ENCODE data around the gene UFSP2. TPM values are rescaled to one million over a fixed set of nuclear protein-coding genes. Genes with fewer than 3 reads are reported as not detected.

Gene UFSP2
- total and polyA plus RNA-seq, 4 donors, result 12.2 to 17.2 (median 14.7) TPM

- no peak for TF ChIP-seq CTCF (IDR thresholded peaks at IDR 0.05; ENCODE audit: low read depth, low read length, missing input control)
- no peak for TF ChIP-seq SP1 (IDR thresholded peaks at IDR 0.05)
- no peak for TF ChIP-seq MAX (IDR thresholded peaks at IDR 0.05)
- TF ChIP-seq EGR1 (IDR thresholded peaks at IDR 0.05; ENCODE audit: low read depth in 2 of 2), result no peak
- TF ChIP-seq RXRA (IDR thresholded peaks at IDR 0.05), result no peak
- no peak for TF ChIP-seq RAD21 (IDR thresholded peaks at IDR 0.05)
- no peak for TF ChIP-seq TAF1 (conservative IDR thresholded peaks at IDR 0.05)
- no peak for TF ChIP-seq FOXA1 (IDR thresholded peaks at IDR 0.05)
- TF ChIP-seq JUND (IDR thresholded peaks at IDR 0.05), result no peak
- TF ChIP-seq ZBTB33 (IDR thresholded peaks at IDR 0.05), result no peak
These were observed 8.8 kb downstream of the UFSP2 start (continued) for GRCh38 chr4:185416955-185417354.

GRCh38 chr4:185412412-185412811, 13.4 kb downstream of the UFSP2 start:
- Histone ChIP-seq H3K9ac (ENCODE audit: low read depth in 1 of 2, low read length in 2 of 2) (no peak overlapping the region), H3K9me3 (ENCODE audit: control insufficient read depth in 4 of 4, low read length in 3 of 4) (peaks cover 0 to 2% (median 0%) of the 10 kb centered on the region in 4 donors), H3K36me3 (ENCODE audit: control insufficient read depth in 4 of 4, insufficient read depth in 3 of 4, low read depth in 1 of 4, low read length in 3 of 4) (peaks cover 1 to 37% (median 32%) of the 10 kb centered on the region in 4 donors), H3K4me3 (ENCODE audit: low read depth in 1 of 3, low read length in 3 of 3) (no peak overlapping the region), H3K27ac (ENCODE audit: low read depth in 1 of 2, low read length in 2 of 2) (no peak overlapping the region), H3K27me3 (ENCODE audit: control insufficient read depth in 4 of 4, insufficient read depth in 4 of 4, low read length in 3 of 4) (no peaks in the 10 kb centered on the region), H3K4me1 (ENCODE audit: control insufficient read depth in 4 of 4, insufficient read depth in 4 of 4, low read length in 3 of 4) (no peaks in the 10 kb centered on the region)
- DNase-seq (ENCODE audit: low spot score), result no peak
- TF ChIP-seq RAD21 (IDR thresholded peaks at IDR 0.05) (no peak), FOXA2 (IDR thresholded peaks at IDR 0.05) (no peak), HNF4G (IDR thresholded peaks at IDR 0.05) (no peak), JUND (IDR thresholded peaks at IDR 0.05) (no peak), REST (IDR thresholded peaks at IDR 0.05) (no peak), RXRA (IDR thresholded peaks at IDR 0.05) (no peak), ATF3 (IDR thresholded peaks at IDR 0.05) (no peak), YY1 (IDR thresholded peaks at IDR 0.05) (no peak), TAF1 (conservative IDR thresholded peaks at IDR 0.05) (no peak), SP1 (IDR thresholded peaks at IDR 0.05) (no peak), ZBTB33 (IDR thresholded peaks at IDR 0.05) (no peak), NR2F2 (IDR thresholded peaks at IDR 0.05) (no peak), FOXA1 (IDR thresholded peaks at IDR 0.05) (no peak), GABPA (IDR thresholded peaks at IDR 0.05 in 1 of 2, conservative IDR thresholded peaks at IDR 0.05 in 1 of 2) (no peak)
- WGBS, result 89% methylated on average over 5 of the region's 5 CpGs

All from liver (tissue), 9 donors.